SU-DHL-6 (cell line): Measurements from ENCODE around the gene GOLIM4.

Experiments
- H2AFZ ChIP-seq: fragments of 200-600 bp; sonication (generic); 2 replicates; pipeline ENCODE4 v1.6.1; 2014; ENCODE audit warnings: low read depth, mild to moderate bottlenecking, moderate library complexity, mixed read lengths, antibody characterized with exemption, low read length; ENCODE audit not compliant: severe bottlenecking
- H3F3A ChIP-seq: fragments of 200-600 bp; shearing (Covaris generic); 2 replicates; pipeline ENCODE4 v1.6.0; 2016; ENCODE audit warnings: antibody characterized with exemption, mild to moderate bottlenecking; ENCODE audit not compliant: insufficient read depth
- H3K27ac ChIP-seq: fragments of 200-600 bp; sonication (generic); 2 replicates; pipeline ENCODE4 v1.5.1; 2016; ENCODE audit warnings: low read depth, mild to moderate bottlenecking, low read length, moderate library complexity, mixed read lengths
- H3K27me3 ChIP-seq: fragments of 200-600 bp; sonication (generic), shearing (Covaris generic); 2 replicates; pipeline ENCODE4 v1.6.0; 2014; ENCODE audit warnings: mild to moderate bottlenecking, low read length
- H3K36me3 ChIP-seq: fragments of 200-600 bp; sonication (generic); 2 replicates; pipeline ENCODE4 v1.6.1; 2014; ENCODE audit warnings: mild to moderate bottlenecking, low read length, mixed read lengths
- H3K4me2 ChIP-seq: fragments of 300-600, 200-600 bp; shearing (Covaris generic), sonication (generic); 2 replicates; pipeline ENCODE4 v1.6.0; 2014; ENCODE audit warnings: low read length, low read depth, mild to moderate bottlenecking; ENCODE audit not compliant: poor library complexity, severe bottlenecking
- H3K4me3 ChIP-seq: fragments of 200-600 bp; sonication (generic); 2 replicates; pipeline ENCODE4 v1.5.1; 2014; ENCODE audit warnings: antibody characterized with exemption, low read length, mild to moderate bottlenecking, mixed read lengths; ENCODE audit not compliant: insufficient read depth, poor library complexity, severe bottlenecking
- H3K79me2 ChIP-seq: fragments of 200-600 bp; sonication (generic); 2 replicates; pipeline ENCODE4 v1.6.1; 2014; ENCODE audit warnings: mild to moderate bottlenecking, low read length, moderate library complexity; ENCODE audit not compliant: insufficient read depth
- H3K9ac ChIP-seq: fragments of 200-600 bp; sonication (generic); 2 replicates; pipeline ENCODE4 v1.7.0; 2014; ENCODE audit warnings: mild to moderate bottlenecking, low read length
- H3K9me2 ChIP-seq: fragments of 200-600 bp; sonication (generic); replicated peaks from 2 replicates; pipeline ENCODE4 v1.6.1; 2014; ENCODE audit warnings: low read length; ENCODE audit not compliant: insufficient read depth
- H3K9me3 ChIP-seq: fragments of 200-600 bp; sonication (generic); 2 replicates; pipeline ENCODE4 v1.6.1; 2014; ENCODE audit warnings: low read length, mixed read lengths; ENCODE audit not compliant: insufficient read depth
- H4K20me1 ChIP-seq: fragments of 200-600 bp; sonication (generic); 2 replicates; pipeline ENCODE4 v1.6.1; 2014; ENCODE audit warnings: low read depth, mild to moderate bottlenecking, antibody characterized with exemption, low read length, moderate library complexity, mixed read lengths
- EZH2phosphoT487 ChIP-seq: fragments of 200-600 bp; sonication (generic), shearing (Covaris generic); conservative IDR thresholded peaks from 2 replicates; pipeline ENCODE4 v1.6.1; 2018; ENCODE audit warnings: mild to moderate bottlenecking, antibody characterized with exemption, low read length, moderate library complexity, mixed read lengths
- TF ChIP-seq, protein P1 (sequence below): fragments of 200-600 bp; sonication (generic); IDR thresholded peaks from one replicate; pipeline ENCODE4 v1.5.1; 2017; ENCODE audit warnings: antibody characterized with exemption, mild to moderate bottlenecking, low read length, moderate library complexity; ENCODE audit not compliant: insufficient read depth, poor library complexity, severe bottlenecking

Gene GOLIM4

DNA sequence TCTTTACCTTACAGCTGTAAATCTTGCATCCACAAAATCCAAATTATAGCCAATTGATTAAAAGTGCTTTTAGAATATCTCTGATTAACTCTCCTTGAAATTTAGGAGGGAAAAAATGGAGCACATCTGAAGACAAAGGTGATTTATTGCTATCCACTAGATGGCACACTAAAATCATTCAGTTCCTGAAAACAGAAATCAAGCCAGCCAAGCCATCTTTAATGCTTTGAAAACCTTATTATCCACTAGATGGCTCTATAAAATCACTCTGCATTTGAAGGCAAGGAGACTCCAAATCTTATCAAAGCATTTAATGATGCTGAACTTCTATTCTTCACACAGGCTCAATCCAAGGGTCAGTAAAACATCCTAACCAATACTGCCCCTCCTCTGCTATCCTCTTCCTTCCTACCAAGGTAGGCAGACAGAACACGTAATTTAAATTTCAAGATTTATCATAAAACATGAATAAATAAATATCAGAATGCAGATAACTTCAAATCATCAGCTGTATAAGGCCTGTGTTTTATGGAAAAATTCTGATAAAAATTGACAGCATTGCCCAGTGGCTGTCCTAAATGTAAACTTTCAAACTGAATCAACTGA, 48.4 kb downstream of the GOLIM4 start:
- Histone ChIP-seq H3K27ac (no peak overlapping the region), H3K4me2 (no peak overlapping the region), H3K36me3 (0 out of 2 replicates have a peak, but pooled peaks cover 4% of the 10 kb centered on the region), H3K4me3 (no peak overlapping the region), H3K27me3 (no peaks in the 10 kb centered on the region), H3K9me3 (no peaks in the 10 kb centered on the region), H3K9me2 (no peaks in the 10 kb centered on the region), H3F3A (peaks cover 5% of the 10 kb centered on the region; the same call in 1 of the 2 replicates), H3K79me2 (peaks cover 19% of the 10 kb centered on the region), H2AFZ (no peak overlapping the region), H3K9ac (no peak overlapping the region), H4K20me1 (no peaks in the 10 kb centered on the region)
- TF ChIP-seq, protein P1, sequence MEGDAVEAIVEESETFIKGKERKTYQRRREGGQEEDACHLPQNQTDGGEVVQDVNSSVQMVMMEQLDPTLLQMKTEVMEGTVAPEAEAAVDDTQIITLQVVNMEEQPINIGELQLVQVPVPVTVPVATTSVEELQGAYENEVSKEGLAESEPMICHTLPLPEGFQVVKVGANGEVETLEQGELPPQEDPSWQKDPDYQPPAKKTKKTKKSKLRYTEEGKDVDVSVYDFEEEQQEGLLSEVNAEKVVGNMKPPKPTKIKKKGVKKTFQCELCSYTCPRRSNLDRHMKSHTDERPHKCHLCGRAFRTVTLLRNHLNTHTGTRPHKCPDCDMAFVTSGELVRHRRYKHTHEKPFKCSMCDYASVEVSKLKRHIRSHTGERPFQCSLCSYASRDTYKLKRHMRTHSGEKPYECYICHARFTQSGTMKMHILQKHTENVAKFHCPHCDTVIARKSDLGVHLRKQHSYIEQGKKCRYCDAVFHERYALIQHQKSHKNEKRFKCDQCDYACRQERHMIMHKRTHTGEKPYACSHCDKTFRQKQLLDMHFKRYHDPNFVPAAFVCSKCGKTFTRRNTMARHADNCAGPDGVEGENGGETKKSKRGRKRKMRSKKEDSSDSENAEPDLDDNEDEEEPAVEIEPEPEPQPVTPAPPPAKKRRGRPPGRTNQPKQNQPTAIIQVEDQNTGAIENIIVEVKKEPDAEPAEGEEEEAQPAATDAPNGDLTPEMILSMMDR, result peak; percentile 85
- no peak for TF ChIP-seq EZH2phosphoT487

DNA sequence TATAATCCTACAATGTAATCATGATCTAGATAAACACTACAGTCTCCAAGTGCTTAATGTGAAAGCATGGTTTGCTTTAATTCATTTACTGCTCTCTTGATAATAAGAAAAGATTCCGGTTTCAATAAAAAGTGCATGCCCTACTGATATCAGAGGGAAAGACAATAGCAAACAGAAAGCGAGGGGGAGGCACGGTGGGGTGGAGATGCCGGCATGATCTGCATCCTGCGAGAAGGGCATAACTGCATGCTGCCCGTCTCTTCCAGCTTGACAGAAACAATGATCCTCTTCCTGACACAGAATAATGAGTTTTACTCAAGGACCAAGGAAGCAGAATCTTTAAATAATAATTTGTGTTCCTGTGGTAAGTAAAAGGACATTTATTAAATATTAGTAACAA, 51.7 kb downstream of the GOLIM4 start:
- Histone ChIP-seq H3K36me3 (0 out of 2 replicates have a peak, but pooled peaks cover 4% of the 10 kb centered on the region), H3K9me2 (no peaks in the 10 kb centered on the region), H3K27me3 (no peaks in the 10 kb centered on the region), H2AFZ (no peak overlapping the region), H3K9me3 (no peaks in the 10 kb centered on the region), H3K9ac (no peak overlapping the region), H4K20me1 (no peaks in the 10 kb centered on the region), H3K79me2 (no peaks in the 10 kb centered on the region), H3F3A (peaks cover 8% of the 10 kb centered on the region; the same call in 1 of the 2 replicates), H3K4me2 (no peak overlapping the region), H3K27ac (no peak overlapping the region), H3K4me3 (no peak overlapping the region)
- TF ChIP-seq EZH2phosphoT487, result no peak
- TF ChIP-seq, protein P1, result no peak

DNA sequence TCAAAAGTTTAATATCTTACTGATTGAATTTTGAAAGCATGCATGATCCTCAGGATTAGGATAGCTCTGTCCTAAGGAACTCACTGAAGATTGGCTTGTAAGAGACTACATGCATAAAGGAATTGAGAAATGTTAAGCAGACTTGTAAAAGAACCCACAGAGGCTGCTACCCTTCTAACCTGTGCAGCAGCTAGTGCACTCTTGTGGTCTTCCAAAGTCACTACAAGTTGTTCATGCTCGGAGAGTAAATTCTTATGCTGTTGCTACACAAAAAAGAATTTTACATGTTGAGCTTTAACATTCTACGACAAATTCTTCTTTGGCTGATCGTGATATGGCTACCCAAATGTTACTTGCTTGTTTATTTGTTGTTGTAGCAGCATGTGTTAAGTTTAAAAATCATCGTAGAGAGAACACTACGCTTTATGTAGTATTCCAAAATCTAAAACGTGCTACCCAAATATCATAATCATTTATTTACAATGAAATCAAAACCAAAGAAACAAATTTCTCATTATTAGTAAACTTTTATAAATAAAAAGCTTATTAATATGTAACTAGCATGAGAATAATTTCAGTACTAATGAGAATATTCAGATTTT, 55.0 kb downstream of the GOLIM4 start:
- no peaks in the 10 kb centered on the region for H3K79me2 ChIP-seq
- H3K9me3 ChIP-seq, result no peaks in the 10 kb centered on the region
- H3K27ac ChIP-seq, result no peak overlapping the region
- no peaks in the 10 kb centered on the region for H3K9me2 ChIP-seq
- no peak overlapping the region for H3K4me2 ChIP-seq
- no peaks in the 10 kb centered on the region for H3K27me3 ChIP-seq
- no peak overlapping the region for H2AFZ ChIP-seq
- TF ChIP-seq, protein P1, result peak; percentile 28
- TF ChIP-seq EZH2phosphoT487, result no peak
- H3K4me3 ChIP-seq, result no peak overlapping the region
- H4K20me1 ChIP-seq, result no peaks in the 10 kb centered on the region
- no peak overlapping the region for H3K9ac ChIP-seq
- 0 out of 2 replicates have a peak, but pooled peaks cover 4% of the 10 kb centered on the region for H3K36me3 ChIP-seq
- 0 out of 2 replicates have a peak, but pooled peaks cover 3% of the 10 kb centered on the region for H3F3A ChIP-seq
